A673 (cell line): ENCODE results near the gene LPP. TPM values are rescaled to one million over a fixed set of nuclear protein-coding genes. Genes with fewer than 3 reads are reported as not detected.

Experiments used
- BruUV-seq: library from RNA; stranded (reverse); fragments of 400-500 nt; replicated peaks from 2 replicates; lab custom pipeline; 2021; lab: Mats Ljungman, UMichigan
- CTCF ChIA-PET: fragments of 300-600 bp; sonication (Branson Sonifier 250); formaldehyde crosslinking; loops from one replicate; lab custom pipeline; 2022; ENCODE audit warnings: antibody characterized with exemption; lab: Charles Lee
- POLR2A ChIA-PET: fragments of 300-600 bp; sonication (Branson Sonifier 250); formaldehyde crosslinking; loops from one replicate; lab custom pipeline; 2022; ENCODE audit warnings: antibody characterized with exemption; ENCODE audit not compliant: low non-redundant PET; lab: Charles Lee
- DNase-seq: peaks from one replicate; pipeline ENCODE4 v3.0.0-alpha.2; 2015; ENCODE audit warnings: low spot score
- H3K27ac ChIP-seq: fragments of 200-600 bp; sonication (generic); 2 replicates; pipeline ENCODE4 v1.5.1; 2016; ENCODE audit warnings: mixed run types, low read depth, mild to moderate bottlenecking, mixed read lengths, antibody characterized with exemption, low read length; ENCODE audit not compliant: poor library complexity, severe bottlenecking
- H3K27me3 ChIP-seq: fragments of 200-600 bp; sonication (generic); replicated peaks from 2 replicates; pipeline ENCODE4 v1.6.1; 2017; ENCODE audit warnings: mixed run types, low read depth, mild to moderate bottlenecking, mixed read lengths, antibody characterized with exemption, low read length; ENCODE audit not compliant: insufficient read depth, poor library complexity
- H3K36me3 ChIP-seq: fragments of 200-600 bp; sonication (generic); 2 replicates; pipeline ENCODE4 v1.6.1; 2016; ENCODE audit warnings: mixed run types, mild to moderate bottlenecking, mixed read lengths, antibody characterized with exemption, low read length; ENCODE audit not compliant: insufficient read depth, poor library complexity, severe bottlenecking
- H3K4me1 ChIP-seq: fragments of 200-600 bp; sonication (generic); 2 replicates; pipeline ENCODE4 v1.6.1; 2017; ENCODE audit warnings: mixed run types, mild to moderate bottlenecking, mixed read lengths, antibody characterized with exemption, low read length; ENCODE audit not compliant: insufficient read depth, poor library complexity, severe bottlenecking
- H3K4me3 ChIP-seq: fragments of 200-600 bp; sonication (generic); 2 replicates; pipeline ENCODE4 v1.5.1; 2016; ENCODE audit warnings: low read depth, mixed run types, mild to moderate bottlenecking, mixed read lengths, low read length; ENCODE audit not compliant: poor library complexity, severe bottlenecking
- H3K9me3 ChIP-seq: fragments of 200-600 bp; sonication (generic); 2 replicates; pipeline ENCODE4 v1.6.1; 2016; ENCODE audit warnings: mixed run types, low read depth, mild to moderate bottlenecking, mixed read lengths, antibody characterized with exemption, low read length; ENCODE audit not compliant: poor library complexity, severe bottlenecking
- CTCF ChIP-seq: fragments of 300-800, 200-600 bp; sonication (generic); conservative IDR thresholded peaks from 2 replicates; pipeline ENCODE4 v1.5.1; 2017; ENCODE audit warnings: low read depth, mild to moderate bottlenecking, antibody characterized with exemption, low read length, moderate library complexity, mixed read lengths
- EZH2 ChIP-seq: fragments of 200-600 bp; sonication (generic); IDR thresholded peaks from 2 replicates; pipeline ENCODE4 v1.6.1; 2017; ENCODE audit warnings: borderline replicate concordance, low read depth, mild to moderate bottlenecking, mixed read lengths, antibody characterized with exemption, low read length; ENCODE audit not compliant: poor library complexity, severe bottlenecking
- intact Hi-C: fragments of 100-400 bp; cut with micrococcal nuclease; formaldehyde crosslinking; loops from one replicate; pipeline ENCODE4 v1.10.0; 2022; ENCODE audit not compliant: unreplicated experiment
- total RNA-seq: library from RNA; stranded (reverse); gene quantifications from 2 replicates; pipeline ENCODE4 v1.2.3, GENCODE V29; 2021

The LPP gene
- total RNA-seq, 1 experiment from 2014 or later: 39.7 TPM

DNA sequence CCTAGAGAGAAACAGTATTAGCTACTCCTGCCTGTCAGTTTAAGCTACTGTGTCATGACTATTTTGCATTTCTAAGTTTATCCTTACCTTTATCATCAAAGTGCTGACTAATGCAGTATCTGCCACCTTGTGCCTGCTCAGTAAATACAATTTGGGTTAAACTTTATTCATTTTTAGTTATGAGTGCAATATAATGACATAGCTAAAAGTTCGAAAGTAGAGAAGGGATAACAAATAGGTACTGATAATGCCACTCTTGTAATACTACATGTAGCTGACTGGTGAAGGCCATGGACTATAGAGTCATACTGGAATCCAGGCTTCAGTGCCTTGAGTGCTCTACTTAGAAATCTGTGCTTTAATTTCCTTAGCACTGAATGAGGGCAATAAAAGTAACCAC is 537.0 kb downstream of the LPP start:
- H3K9me3 ChIP-seq: no peaks in the 10 kb centered on the region
- ChIA-PET CTCF (no interaction called here), POLR2A (no interaction called here)
- no peaks in the 10 kb centered on the region for H3K36me3 ChIP-seq
- no peak overlapping the region for H3K27ac ChIP-seq
- H3K27me3 ChIP-seq: no peaks in the 10 kb centered on the region
- no peak for DNase-seq
- intact Hi-C loops: no loop called here
- peaks cover 13% of the 10 kb centered on the region for H3K4me1 ChIP-seq
- TF ChIP-seq EZH2: no peak
- TF ChIP-seq CTCF: no peak
- H3K4me3 ChIP-seq: no peak overlapping the region
- BruUV-seq: no TSS peak

GRCh38 chr3:188691665-188692064 is 537.7 kb downstream of the LPP start:
- Histone ChIP-seq H3K9me3 (no peaks in the 10 kb centered on the region), H3K27ac (no peak overlapping the region), H3K27me3 (no peaks in the 10 kb centered on the region), H3K36me3 (no peaks in the 10 kb centered on the region), H3K4me1 (peaks cover 13% of the 10 kb centered on the region), H3K4me3 (no peak overlapping the region)
- intact Hi-C loops: no loop called here
- no TSS peak for BruUV-seq
- CTCF ChIA-PET: no interaction called here
- DNase-seq: no peak
- POLR2A ChIA-PET: no interaction called here
- TF ChIP-seq EZH2 (no peak), CTCF (no peak)

GRCh38 chr3:188692700-188693099 is 538.7 kb downstream of the LPP start:
- BruUV-seq: no TSS peak
- ChIA-PET POLR2A (no interaction called here), CTCF (no interaction called here)
- no peak overlapping the region for H3K27ac ChIP-seq
- DNase-seq: no peak
- no peaks in the 10 kb centered on the region for H3K9me3 ChIP-seq
- H3K4me3 ChIP-seq: no peak overlapping the region
- H3K36me3 ChIP-seq: no peaks in the 10 kb centered on the region
- intact Hi-C loops: no loop called here
- TF ChIP-seq CTCF: no peak
- TF ChIP-seq EZH2: no peak
- peaks cover 13% of the 10 kb centered on the region for H3K4me1 ChIP-seq
- H3K27me3 ChIP-seq: no peaks in the 10 kb centered on the region
